HEK293T (cell line): ENCODE data around the gene CTSG.

ENCODE experiments used
- BHLHE40 ChIP-seq: fragments of 450-650 bp; IDR thresholded peaks from 2 replicates; pipeline ENCODE4 v1.6.1; 2016; ENCODE audit warnings: mild to moderate bottlenecking, moderate library complexity, borderline replicate concordance
- ELF4 ChIP-seq: fragments of 450-650 bp; IDR thresholded peaks from 2 replicates; pipeline ENCODE4 v1.6.1; 2017; ENCODE audit warnings: antibody characterized with exemption
- FOXM1 ChIP-seq: fragments of 450-650 bp; IDR thresholded peaks from 2 replicates; pipeline ENCODE4 v1.6.1; 2017; ENCODE audit warnings: mild to moderate bottlenecking, borderline replicate concordance
- HDGF ChIP-seq: fragments of 450-650 bp; IDR thresholded peaks from 2 replicates; pipeline ENCODE4 v1.6.1; 2017; ENCODE audit warnings: antibody characterized with exemption, borderline replicate concordance
- TARDBP ChIP-seq: fragments of 450-650 bp; IDR thresholded peaks from 2 replicates; pipeline ENCODE4 v1.6.1; 2016

- TF ChIP-seq BHLHE40 (no peak), FOXM1 (no peak), ELF4 (no peak), TARDBP (no peak), HDGF (no peak)
Observed at GRCh38 chr14:24574206-24574774, 1.8 kb downstream of the CTSG start.
